SK-N-SH (cell line): ENCODE measurements around the gene HAUS3. TPM values are rescaled to one million over a fixed set of nuclear protein-coding genes. Genes with fewer than 3 reads are reported as not detected.

ENCODE experiments used
- CTCF ChIA-PET: fragments of 300-600, 350-600 bp; formaldehyde crosslinking; extraction: SDS; loops from one replicate; lab custom pipeline; 2021; lab: Yijun Ruan, JAX
- POLR2A ChIA-PET: fragments of 350-600 bp; sonication (Branson Sonifier 250); formaldehyde crosslinking; extraction: SDS; loops from one replicate; lab custom pipeline; 2020; ENCODE audit warnings: antibody characterized with exemption, inconsistent platforms; lab: Yijun Ruan, JAX
- DNase-seq: peaks from one replicate; pipeline ENCODE4 v3.0.0; 2012
- H2AFZ ChIP-seq: fragments of 200-600 bp; sonication (generic); 2 replicates; pipeline ENCODE4 v1.8.1; 2016; ENCODE audit warnings: antibody characterized with exemption, mild to moderate bottlenecking, low read depth
- H3F3A ChIP-seq: fragments of 200-600 bp; sonication (generic); replicated peaks from 2 replicates; pipeline ENCODE3; 2016; ENCODE audit warnings: antibody characterized with exemption, mild to moderate bottlenecking; ENCODE audit not compliant: insufficient read depth
- H3K27ac ChIP-seq, 2 experiments: fragments of 200-500 bp in 1 of 2; fragments of 200-600 bp in 1 of 2; sonication (Bioruptor generic) in 1 of 2; sonication (generic), shearing (Covaris generic) in 1 of 2; 2 replicates each; pipeline versions ENCODE4 v1.5.1 to v1.6.1; 2014 to 2016; ENCODE audit warnings: low read depth in 2 of 2, inconsistent platforms in 1 of 2, low read length in 1 of 2, mild to moderate bottlenecking in 1 of 2, mixed read lengths in 1 of 2
- H3K27me3 ChIP-seq: fragments of 200-600 bp; sonication (generic), shearing (Covaris generic); 2 replicates; pipeline ENCODE4 v1.6.1; 2016; ENCODE audit warnings: mixed run types; ENCODE audit not compliant: insufficient read depth
- H3K36me3 ChIP-seq, 2 experiments: fragments of 200-500 bp in 1 of 2; fragments of 200-600 bp in 1 of 2; sonication (Bioruptor generic) in 1 of 2; sonication (generic) in 1 of 2; replicated peaks in 1 of 2; 2 replicates each; pipeline versions ENCODE3 to v1.5.1; 2014 to 2016; ENCODE audit warnings: low read length in 1 of 2, mild to moderate bottlenecking in 1 of 2; ENCODE audit not compliant: insufficient read depth in 2 of 2, control insufficient read depth in 1 of 2
- H3K4me1 ChIP-seq, 2 experiments: fragments of 200-500 bp in 1 of 2; fragments of 200-600 bp in 1 of 2; sonication (Bioruptor generic) in 1 of 2; sonication (generic), shearing (Covaris generic) in 1 of 2; 2 replicates each; pipeline versions ENCODE4 v1.5.1 to v1.6.1; 2014 to 2016; ENCODE audit warnings: low read depth in 1 of 2, low read length in 1 of 2, mixed run types in 1 of 2; ENCODE audit not compliant: insufficient read depth in 2 of 2, control insufficient read depth in 1 of 2
- H3K4me2 ChIP-seq: fragments of 200-600 bp; sonication (generic), shearing (Covaris generic); 2 replicates; pipeline ENCODE4 v1.6.1; 2017; ENCODE audit warnings: mixed run types
- H3K4me3 ChIP-seq, 2 experiments: fragments of 200-500 bp in 1 of 2; fragments of 200-600 bp in 1 of 2; sonication (Bioruptor generic) in 1 of 2; sonication (generic), shearing (Covaris generic) in 1 of 2; 2 replicates each; pipeline versions ENCODE4 v1.5.1 to v1.8.1; 2014 to 2016; ENCODE audit warnings: low read depth in 2 of 2, inconsistent platforms in 1 of 2, low read length in 1 of 2, mild to moderate bottlenecking in 1 of 2, mixed read lengths in 1 of 2, moderate library complexity in 1 of 2
- H3K79me2 ChIP-seq: fragments of 200-600 bp; sonication (generic); 2 replicates; pipeline ENCODE4 v1.8.1; 2017; ENCODE audit warnings: mild to moderate bottlenecking; ENCODE audit not compliant: insufficient read depth
- H3K9ac ChIP-seq: fragments of 200-600 bp; sonication (generic); 2 replicates; pipeline ENCODE4 v1.6.1; 2017; ENCODE audit warnings: mixed run types
- H3K9me2 ChIP-seq: fragments of 200-600 bp; sonication (generic); 2 replicates; pipeline ENCODE4 v1.6.1; 2017; ENCODE audit warnings: mixed run types
- H3K9me3 ChIP-seq: fragments of 200-600 bp; sonication (generic); 2 replicates; pipeline ENCODE4 v1.6.1; 2017; ENCODE audit warnings: mixed run types, mild to moderate bottlenecking, moderate library complexity
- H4K20me1 ChIP-seq: fragments of 200-600 bp; sonication (generic); 2 replicates; pipeline ENCODE4 v1.6.1; 2017; ENCODE audit warnings: mild to moderate bottlenecking, mixed run types; ENCODE audit not compliant: insufficient read depth
- EZH2phosphoT487 ChIP-seq: fragments of 200-600 bp; sonication (generic); IDR thresholded peaks from 2 replicates; pipeline ENCODE4 v1.6.1; 2017; ENCODE audit warnings: low read depth, mixed run types, mild to moderate bottlenecking, antibody characterized with exemption, moderate library complexity, borderline replicate concordance
- FOSL2 ChIP-seq: IDR thresholded peaks from 2 replicates; pipeline ENCODE4 v1.4.0; 2012; ENCODE audit warnings: low read depth, mild to moderate bottlenecking, moderate library complexity, borderline replicate concordance
- FOXM1 ChIP-seq: IDR thresholded peaks from 2 replicates; pipeline ENCODE4 v1.4.0; 2012; ENCODE audit warnings: low read depth, mild to moderate bottlenecking
- GABPA ChIP-seq: IDR thresholded peaks from 2 replicates; pipeline ENCODE4 v1.4.0; 2012; ENCODE audit warnings: low read depth, mild to moderate bottlenecking
- IRF3 ChIP-seq: fragments of 150-350 bp; IDR thresholded peaks from 2 replicates; pipeline ENCODE4 v1.6.1; 2016; ENCODE audit warnings: mild to moderate bottlenecking, low read depth, low read length
- MEF2A ChIP-seq: IDR thresholded peaks from 2 replicates; pipeline ENCODE4 v1.4.0; 2012; ENCODE audit warnings: low read depth, borderline replicate concordance
- MXI1 ChIP-seq: IDR thresholded peaks from 2 replicates; pipeline ENCODE4 v1.6.1; 2012; ENCODE audit warnings: mild to moderate bottlenecking, low read depth, low read length, improper control_type of control experiment
- NRF1 ChIP-seq: IDR thresholded peaks from 2 replicates; pipeline ENCODE4 v1.6.1; 2012; ENCODE audit warnings: low read depth, mild to moderate bottlenecking, low read length
- RAD21 ChIP-seq: IDR thresholded peaks from 2 replicates; pipeline ENCODE4 v1.6.1; 2012; ENCODE audit warnings: mild to moderate bottlenecking, low read length
- SIN3A ChIP-seq: IDR thresholded peaks from 2 replicates; pipeline ENCODE4 v1.6.1; 2012; ENCODE audit warnings: low read depth, mild to moderate bottlenecking, low read length, moderate library complexity, borderline replicate concordance
- TAF1 ChIP-seq: IDR thresholded peaks from 2 replicates; pipeline ENCODE4 v1.6.1; 2012; ENCODE audit warnings: low read depth, mild to moderate bottlenecking, low read length, moderate library complexity, borderline replicate concordance
- USF2 ChIP-seq: fragments of 150-350 bp; IDR thresholded peaks from 2 replicates; pipeline ENCODE4 v1.6.1; 2017; ENCODE audit warnings: antibody characterized with exemption, low read length, low read depth, borderline replicate concordance
- WGBS: methylation state at CpG from one replicate; pipeline ENCODE4 v1.1.6; 2017; ENCODE audit warnings: low lambda C conversion rate; 5-methylcytosine and 5-hydroxymethylcytosine counted together
- polyA plus RNA-seq, 3 experiments: library from polyadenylated mRNA; depleted of rRNA; stranded (reverse); fragments of >200 nt; gene quantifications; 2 replicates each; pipeline ENCODE4 v1.2.3, GENCODE V29; 2012
- TF ChIP-seq, protein P1 (sequence below): IDR thresholded peaks from 2 replicates; pipeline ENCODE4 v1.6.1; 2012; ENCODE audit warnings: mild to moderate bottlenecking, low read depth, low read length, moderate library complexity
- TF ChIP-seq, protein P2 (sequence below): IDR thresholded peaks from 2 replicates; pipeline ENCODE4 v1.4.0; 2012; ENCODE audit warnings: low read depth, borderline replicate concordance
- TF ChIP-seq, protein P3 (sequence below): IDR thresholded peaks from 2 replicates; pipeline ENCODE4; 2012

Gene HAUS3
- polyA plus RNA-seq, 1 of the 3 experiments (the other 2 are of a cell fraction) = 6.3 TPM

- no peaks in the 10 kb centered on the region for H4K20me1 ChIP-seq
- no peaks in the 10 kb centered on the region for H3K9me2 ChIP-seq
- DNase-seq = no peak
- ChIA-PET CTCF (interaction anchor here (1.2 kb wide), 1 partner anchor 26 kb away, joined by 5 read pairs; no protein-coding TSS in a partner anchor), POLR2A (no interaction called here)
- no peak overlapping the region for H3K27ac ChIP-seq
- no peaks in the 10 kb centered on the region for H3F3A ChIP-seq
- no peaks in the 10 kb centered on the region for H3K79me2 ChIP-seq
- no peaks in the 10 kb centered on the region for H3K27me3 ChIP-seq
- no peaks in the 10 kb centered on the region for H3K4me1 ChIP-seq
- H3K9me3 ChIP-seq = no peaks in the 10 kb centered on the region
- 85% methylated on average over 4 of the region's 4 CpGs for WGBS
- no peak overlapping the region for H2AFZ ChIP-seq
- TF ChIP-seq NRF1 (no peak), TAF1 (no peak), FOXM1 (no peak), MXI1 (no peak), RAD21 (no peak), MEF2A (no peak), EZH2phosphoT487 (no peak), IRF3 (no peak), USF2 (no peak), SIN3A (no peak), FOSL2 (no peak), GABPA (no peak)
- TF ChIP-seq, protein P1, sequence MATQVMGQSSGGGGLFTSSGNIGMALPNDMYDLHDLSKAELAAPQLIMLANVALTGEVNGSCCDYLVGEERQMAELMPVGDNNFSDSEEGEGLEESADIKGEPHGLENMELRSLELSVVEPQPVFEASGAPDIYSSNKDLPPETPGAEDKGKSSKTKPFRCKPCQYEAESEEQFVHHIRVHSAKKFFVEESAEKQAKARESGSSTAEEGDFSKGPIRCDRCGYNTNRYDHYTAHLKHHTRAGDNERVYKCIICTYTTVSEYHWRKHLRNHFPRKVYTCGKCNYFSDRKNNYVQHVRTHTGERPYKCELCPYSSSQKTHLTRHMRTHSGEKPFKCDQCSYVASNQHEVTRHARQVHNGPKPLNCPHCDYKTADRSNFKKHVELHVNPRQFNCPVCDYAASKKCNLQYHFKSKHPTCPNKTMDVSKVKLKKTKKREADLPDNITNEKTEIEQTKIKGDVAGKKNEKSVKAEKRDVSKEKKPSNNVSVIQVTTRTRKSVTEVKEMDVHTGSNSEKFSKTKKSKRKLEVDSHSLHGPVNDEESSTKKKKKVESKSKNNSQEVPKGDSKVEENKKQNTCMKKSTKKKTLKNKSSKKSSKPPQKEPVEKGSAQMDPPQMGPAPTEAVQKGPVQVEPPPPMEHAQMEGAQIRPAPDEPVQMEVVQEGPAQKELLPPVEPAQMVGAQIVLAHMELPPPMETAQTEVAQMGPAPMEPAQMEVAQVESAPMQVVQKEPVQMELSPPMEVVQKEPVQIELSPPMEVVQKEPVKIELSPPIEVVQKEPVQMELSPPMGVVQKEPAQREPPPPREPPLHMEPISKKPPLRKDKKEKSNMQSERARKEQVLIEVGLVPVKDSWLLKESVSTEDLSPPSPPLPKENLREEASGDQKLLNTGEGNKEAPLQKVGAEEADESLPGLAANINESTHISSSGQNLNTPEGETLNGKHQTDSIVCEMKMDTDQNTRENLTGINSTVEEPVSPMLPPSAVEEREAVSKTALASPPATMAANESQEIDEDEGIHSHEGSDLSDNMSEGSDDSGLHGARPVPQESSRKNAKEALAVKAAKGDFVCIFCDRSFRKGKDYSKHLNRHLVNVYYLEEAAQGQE = no peak
- TF ChIP-seq, protein P2, sequence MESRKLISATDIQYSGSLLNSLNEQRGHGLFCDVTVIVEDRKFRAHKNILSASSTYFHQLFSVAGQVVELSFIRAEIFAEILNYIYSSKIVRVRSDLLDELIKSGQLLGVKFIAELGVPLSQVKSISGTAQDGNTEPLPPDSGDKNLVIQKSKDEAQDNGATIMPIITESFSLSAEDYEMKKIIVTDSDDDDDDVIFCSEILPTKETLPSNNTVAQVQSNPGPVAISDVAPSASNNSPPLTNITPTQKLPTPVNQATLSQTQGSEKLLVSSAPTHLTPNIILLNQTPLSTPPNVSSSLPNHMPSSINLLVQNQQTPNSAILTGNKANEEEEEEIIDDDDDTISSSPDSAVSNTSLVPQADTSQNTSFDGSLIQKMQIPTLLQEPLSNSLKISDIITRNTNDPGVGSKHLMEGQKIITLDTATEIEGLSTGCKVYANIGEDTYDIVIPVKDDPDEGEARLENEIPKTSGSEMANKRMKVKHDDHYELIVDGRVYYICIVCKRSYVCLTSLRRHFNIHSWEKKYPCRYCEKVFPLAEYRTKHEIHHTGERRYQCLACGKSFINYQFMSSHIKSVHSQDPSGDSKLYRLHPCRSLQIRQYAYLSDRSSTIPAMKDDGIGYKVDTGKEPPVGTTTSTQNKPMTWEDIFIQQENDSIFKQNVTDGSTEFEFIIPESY = no peak
- TF ChIP-seq, protein P3, sequence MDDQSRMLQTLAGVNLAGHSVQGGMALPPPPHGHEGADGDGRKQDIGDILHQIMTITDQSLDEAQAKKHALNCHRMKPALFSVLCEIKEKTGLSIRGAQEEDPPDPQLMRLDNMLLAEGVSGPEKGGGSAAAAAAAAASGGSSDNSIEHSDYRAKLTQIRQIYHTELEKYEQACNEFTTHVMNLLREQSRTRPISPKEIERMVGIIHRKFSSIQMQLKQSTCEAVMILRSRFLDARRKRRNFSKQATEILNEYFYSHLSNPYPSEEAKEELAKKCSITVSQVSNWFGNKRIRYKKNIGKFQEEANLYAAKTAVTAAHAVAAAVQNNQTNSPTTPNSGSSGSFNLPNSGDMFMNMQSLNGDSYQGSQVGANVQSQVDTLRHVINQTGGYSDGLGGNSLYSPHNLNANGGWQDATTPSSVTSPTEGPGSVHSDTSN = no peak
- H3K4me3 ChIP-seq = no peak overlapping the region
- no peak overlapping the region for H3K9ac ChIP-seq
- no peak overlapping the region for H3K4me2 ChIP-seq
- H3K36me3 ChIP-seq = no peaks in the 10 kb centered on the region
These were observed 47.4 kb downstream of the HAUS3 start for GRCh38 chr4:2194496-2194895.
